Measurements from ENCODE around the gene ARL13A.
"Not testable (repeated sequence)": the region's sequence is repeated elsewhere in the genome, so short reads cannot be mapped to it uniquely, and the experiment has no call there.

Gene ARL13A

DNA sequence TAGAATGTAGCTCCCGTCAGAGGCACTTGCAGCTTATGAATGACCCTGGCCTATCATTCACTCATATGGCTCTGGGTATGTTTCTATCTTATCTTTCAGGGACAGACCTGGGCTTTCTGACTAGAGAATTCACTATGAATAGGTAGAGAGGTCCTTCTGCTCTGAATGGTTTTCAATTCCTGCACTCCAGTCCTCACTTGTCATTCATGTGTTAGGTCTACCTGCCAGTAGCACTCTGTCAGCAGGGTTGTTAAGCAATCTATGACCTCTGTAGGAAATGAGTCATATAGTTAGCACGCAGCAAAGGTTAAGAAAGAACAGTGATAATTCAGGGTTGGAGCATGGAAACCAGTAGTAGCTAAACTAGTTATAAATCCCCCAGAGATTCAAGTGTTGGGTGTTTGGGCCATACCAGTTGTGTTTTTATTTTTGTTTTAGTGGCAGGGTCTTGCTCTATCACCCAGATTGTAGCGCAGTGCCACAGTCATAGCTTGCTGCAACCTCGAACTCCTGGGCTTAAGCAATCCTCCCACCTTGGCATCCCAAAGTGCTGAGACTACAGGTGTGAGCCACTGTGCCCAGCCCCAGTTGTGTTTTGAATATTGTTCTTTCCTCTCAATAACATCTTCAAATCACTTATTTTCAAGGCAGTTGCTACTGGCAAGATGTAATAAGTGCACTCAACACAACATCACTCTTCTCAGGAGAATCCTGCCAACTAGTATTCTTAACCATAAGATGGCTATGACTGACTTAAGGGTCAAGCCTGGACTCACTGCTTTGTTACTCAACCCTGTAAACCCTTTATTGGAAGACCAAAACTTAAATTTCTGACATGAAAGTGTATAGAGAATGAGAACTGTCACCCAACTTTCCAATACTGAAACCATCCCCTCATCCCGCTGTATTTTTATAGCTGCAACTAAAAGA is 25.1 kb downstream of the ARL13A start:
- DNase-seq = no peak

- no peak for DNase-seq
Observed at GRCh38 chrX:100995469-100995868, 26.0 kb downstream of the ARL13A start.

- DNase-seq = no peak
Observed at GRCh38 chrX:100999451-100999850, 29.9 kb downstream of the ARL13A start.

DNA sequence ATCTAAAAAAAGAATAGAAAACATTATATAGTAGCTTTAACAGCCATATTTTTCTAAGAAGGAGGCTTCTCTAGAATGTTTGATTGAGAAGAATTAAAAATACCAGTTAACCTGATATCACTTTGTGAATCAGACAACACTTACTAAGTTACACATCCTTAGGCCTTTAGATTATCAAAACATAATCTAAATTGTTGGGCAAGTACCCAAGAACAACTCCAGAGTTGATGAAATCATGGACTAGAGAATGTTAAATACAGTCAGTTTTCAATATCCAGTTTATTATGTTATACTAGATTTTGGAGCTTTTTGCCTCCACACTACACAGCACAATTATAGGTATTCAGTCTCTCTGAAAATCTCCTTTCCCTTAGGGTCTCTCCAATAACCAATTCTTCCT is 39.6 kb downstream of the ARL13A start:
- DNase-seq = no peak

DNA sequence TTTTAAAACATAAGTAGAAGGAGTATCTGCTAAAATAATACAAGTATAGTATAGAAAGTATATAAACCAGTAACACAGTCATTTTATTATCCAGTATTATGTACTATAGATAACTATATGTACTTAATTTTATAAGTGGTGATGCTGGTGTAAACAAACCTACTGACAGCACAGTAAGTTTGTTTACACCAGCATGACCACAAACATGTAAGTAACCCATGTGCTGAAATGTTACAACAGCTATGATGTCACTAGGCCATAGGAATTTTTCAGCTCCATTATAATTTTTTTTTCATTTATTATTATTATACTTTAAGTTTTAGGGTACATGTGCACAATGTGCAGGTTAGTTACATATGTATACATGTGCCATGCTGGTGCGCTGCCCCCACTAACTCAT is 42.5 kb downstream of the ARL13A start:
- DNase-seq = not testable (repeated sequence)

DNA sequence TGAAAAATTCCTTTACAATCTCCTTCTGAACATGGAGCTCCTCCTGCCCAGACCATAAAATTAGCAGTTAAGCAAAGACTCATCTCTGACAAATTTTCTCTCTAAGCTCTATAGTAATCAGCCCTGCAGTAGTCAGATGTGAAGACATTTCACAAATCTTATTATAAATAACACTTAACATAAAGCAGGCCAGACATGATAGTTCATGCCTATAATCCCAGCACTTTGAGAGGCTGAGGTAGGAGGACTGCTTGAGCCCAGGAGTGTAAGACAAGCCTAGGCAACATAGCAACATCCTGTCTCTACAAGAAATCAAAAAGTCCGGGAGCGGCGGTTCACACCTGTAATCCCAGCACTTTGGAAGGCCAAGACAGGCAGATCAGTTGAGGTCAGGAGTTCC is 52.5 kb downstream of the ARL13A start:
- no peak for DNase-seq

DNA sequence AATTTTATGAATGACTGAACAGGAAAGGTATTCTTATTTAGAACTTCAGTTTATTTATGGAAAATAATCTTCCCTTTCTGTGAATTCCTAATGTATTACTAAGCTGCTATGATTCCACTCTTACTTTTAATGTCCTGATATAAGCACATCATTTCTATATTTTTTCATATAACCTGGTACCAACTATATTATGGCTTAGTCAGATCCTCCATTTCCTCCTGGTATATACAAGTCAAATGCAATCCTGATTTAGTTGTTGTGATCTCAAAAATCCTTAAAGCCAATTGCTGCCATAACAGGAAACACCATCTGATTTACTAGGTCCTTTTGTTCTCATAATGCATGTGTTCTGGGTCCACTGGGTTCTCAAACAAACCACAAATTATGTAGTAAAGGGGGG is 55.6 kb downstream of the ARL13A start:
- DNase-seq = no peak

DNA sequence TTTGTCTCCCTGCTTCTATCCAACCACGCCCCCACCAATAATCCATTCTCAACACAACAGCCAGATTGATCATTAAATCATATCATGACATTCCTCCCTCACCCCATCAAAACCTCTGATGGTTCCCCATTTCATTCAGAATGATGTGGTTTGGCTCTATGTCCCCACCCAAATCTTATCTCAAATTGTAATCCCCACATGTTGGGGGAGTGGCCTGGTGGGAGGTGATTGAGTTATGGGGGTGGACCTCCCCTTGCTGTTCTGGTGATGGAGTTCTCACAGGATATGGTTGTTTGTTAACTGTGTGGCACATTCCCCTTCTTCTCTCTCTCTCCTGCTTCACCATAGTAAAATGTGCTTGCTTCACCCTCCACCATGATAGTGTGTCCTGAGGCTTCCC is 59.1 kb downstream of the ARL13A start:
- no peak for DNase-seq

GRCh38 chrX:101029665-101030064 is 60.2 kb downstream of the ARL13A start:
- no peak for DNase-seq

GRCh38 chrX:101037231-101037630 is 67.7 kb downstream of the ARL13A start:
- DNase-seq = no peak

DNA sequence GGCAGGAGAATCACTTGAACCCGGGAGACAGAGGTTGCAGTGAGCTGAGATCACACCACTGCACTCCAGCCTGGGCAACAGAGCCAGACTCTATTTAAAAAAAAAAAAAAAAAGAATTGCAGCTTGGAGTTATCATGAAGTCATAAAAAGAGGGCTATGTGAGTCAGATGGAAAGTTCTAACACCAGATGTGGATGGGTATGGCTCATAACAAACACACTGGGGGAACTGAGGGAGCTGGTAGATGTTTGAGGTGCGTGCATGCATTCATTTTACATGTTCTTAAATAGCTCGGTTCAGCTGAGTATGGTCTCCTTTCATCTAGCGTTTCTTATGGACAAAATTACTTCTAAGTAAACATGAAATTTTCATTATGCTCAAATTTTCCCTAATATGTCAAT is 70.7 kb downstream of the ARL13A start:
- DNase-seq = no peak
